Stimulated activated CD4-positive, alpha-beta T cell treated with anti-CD3 and anti-CD28 coated beads, TNF-alpha, amount 100 ng/mL, for 48 hours (primary cell): ENCODE measurements around the gene DLGAP4.

Experiments used
- DNase-seq, 3 donors: peaks; one replicate each; pipeline ENCODE4 v3.0.0-alpha.2; 2020; ENCODE audit warnings: low read depth in 3 of 3

Gene DLGAP4

GRCh38 chr20:36353740-36354139 lies 47.6 kb downstream of the DLGAP4 start:
- no peak for DNase-seq

GRCh38 chr20:36355469-36356171 lies 49.5 kb downstream of the DLGAP4 start:
- DNase-seq, result no peak

GRCh38 chr20:36359668-36360406 lies 53.7 kb downstream of the DLGAP4 start:
- no peak for DNase-seq

DNA sequence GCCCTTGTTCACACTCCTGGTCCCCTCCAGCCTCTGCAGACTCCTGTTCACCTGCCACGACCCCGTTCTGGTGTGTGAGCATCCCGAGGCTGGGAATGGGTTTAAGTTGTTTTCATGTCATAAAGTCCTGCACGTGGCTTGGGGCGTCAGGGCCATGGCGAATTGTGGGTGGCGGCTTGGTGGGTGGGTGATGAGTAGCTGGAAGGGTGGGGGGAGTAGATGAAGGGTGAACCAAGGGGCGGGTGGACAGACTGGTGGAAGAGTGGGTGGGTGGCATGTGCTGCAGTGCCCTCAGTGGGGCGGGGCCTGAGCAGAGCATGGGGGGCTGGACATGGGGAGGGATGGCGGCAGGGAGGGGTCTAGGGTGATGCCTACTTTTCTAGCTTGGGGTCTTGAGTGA lies 54.3 kb downstream of the DLGAP4 start:
- no peak for DNase-seq

DNA sequence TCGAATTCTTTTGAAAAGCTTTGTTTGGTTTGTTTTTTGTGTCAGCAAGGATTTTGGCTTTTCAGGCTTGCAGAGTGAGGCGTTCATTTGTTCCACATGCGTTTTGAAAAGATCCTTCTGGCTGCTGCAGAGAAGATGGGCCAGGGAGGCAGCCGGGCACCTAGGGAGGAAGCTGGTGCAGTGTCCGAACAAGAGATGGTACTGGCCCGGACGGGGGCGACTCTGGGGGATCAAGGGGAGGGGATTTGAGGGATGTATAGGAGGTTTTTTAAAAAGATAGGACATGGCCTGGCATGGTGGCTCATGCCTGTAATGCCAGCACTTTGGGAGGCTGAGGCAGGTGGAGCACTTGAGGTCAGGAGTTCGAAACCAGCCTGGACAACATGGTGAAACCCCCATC lies 55.3 kb downstream of the DLGAP4 start:
- no peak for DNase-seq

GRCh38 chr20:36362261-36362660 lies 56.1 kb downstream of the DLGAP4 start:
- no peak for DNase-seq

- no peak for DNase-seq
Observed at GRCh38 chr20:36362978-36363713, 57.0 kb downstream of the DLGAP4 start.

DNA sequence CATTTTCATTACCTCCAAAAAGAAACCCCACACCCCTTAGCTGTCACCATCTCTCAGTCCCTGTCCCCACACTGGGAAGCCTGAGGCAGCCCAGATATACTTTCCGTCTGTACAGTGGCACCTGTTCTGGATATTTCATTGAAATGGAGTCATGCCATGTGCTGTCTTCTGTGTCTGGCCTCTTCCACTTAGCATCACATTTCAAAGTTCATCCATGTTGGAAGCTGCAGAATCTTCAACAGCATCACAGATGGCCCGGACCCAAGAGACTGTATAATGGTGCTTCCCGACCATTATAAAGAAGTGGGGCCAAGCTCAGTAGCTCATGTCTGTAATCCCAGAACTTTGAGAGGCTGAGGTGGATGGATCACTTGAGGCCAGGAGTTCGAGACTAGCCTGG lies 58.4 kb downstream of the DLGAP4 start:
- DNase-seq, result no peak

GRCh38 chr20:36366623-36367369 lies 60.7 kb downstream of the DLGAP4 start:
- no peak for DNase-seq

DNA sequence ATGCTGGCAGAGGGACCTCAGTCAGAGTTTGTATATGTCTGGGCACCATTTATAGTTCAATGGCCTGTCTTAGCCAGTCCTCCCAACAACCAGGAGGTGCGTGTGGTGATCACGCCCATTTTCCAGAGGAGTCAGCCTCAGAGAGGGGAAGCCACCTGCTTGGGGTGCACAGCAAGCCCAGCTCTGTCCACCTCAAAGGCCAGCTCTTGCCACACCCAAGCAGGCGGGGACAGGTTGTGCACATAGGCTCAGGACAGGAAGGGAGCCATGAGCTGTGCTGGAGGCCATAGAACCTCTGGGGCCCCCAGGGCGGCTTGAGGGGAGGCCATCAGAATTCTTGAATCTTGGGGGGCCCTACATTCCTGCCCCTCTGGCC lies 61.2 kb downstream of the DLGAP4 start:
- DNase-seq, result no peak

DNA sequence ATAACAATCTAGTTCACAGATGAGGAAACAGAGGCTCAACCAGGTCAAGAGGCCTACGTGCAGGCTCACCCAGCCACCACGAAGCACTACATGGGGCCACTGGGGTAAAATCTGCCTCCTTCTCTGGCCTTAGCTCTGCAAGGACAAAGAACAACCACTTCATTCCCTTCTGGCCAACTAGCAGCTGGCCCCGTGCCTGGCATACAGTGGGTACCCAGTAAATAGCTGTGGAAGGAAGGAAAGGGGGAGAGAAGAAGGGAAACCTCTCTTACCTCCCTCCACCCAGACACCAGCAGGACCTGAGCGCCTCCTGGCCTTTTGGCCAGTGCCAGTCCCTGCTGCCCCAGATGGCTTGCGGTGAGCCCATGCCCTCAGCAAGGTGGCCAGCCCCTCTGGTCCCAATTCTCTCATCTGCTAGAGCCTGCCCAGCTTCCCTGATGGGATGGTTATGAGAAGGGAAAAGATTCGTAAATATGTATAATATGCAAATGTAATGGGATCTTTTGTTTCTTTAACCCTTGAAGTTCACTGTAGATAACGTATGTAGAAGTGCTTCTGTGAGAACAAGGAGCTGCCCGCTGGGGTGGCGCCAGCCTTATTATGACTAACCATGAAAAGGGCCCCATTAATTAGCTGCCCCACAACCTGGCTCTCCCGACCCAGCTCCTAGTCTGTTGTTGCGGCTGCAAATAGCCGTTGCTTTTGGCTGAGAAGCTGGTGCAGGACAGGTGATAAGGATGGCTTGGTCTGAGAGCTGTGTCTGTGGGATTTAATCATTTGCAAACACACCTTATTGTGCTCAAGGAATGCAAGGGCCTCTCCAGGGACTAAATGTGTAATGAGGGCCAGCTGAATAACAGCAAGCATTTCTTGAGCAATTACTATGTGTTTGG lies 62.0 kb downstream of the DLGAP4 start:
- no peak for DNase-seq

DNA sequence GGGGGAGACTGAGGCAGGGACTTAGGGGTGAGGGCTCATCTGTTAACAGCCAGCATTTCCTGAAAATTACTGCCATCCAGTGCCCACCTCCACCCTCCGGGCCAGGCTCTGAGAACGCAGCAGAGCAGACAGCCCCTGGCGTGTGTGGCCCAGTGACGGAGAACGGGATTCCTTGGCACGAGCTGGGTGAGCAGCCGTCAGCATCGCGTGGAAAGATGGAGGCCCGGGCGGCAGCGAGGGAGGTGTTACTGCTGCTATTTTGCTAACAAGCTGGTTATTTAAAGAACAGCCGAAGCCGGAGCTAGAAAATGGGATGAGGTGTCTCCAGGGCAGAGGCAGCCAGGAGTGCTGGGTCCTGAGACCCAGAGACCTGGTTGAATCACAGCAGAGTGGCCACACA lies 62.7 kb downstream of the DLGAP4 start:
- no peak for DNase-seq

DNA sequence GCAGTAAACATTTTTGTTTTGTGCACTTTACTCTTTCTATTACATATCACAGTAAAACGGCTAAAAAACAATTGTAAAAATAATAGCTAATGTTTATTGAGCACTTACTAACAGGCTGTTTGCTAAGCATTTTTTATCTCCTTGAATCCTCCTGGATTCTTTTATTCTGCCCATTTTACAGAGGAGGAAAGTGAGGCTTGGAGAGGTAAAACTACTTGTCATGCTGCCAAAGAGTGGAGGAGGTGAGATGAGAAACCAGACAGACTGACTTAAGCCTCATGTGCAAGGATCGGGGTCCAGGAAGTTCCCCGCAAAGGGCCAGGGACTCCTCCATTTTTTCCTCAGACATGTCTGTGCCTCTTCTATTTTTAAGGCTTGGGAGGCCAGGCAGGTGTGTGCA lies 63.6 kb downstream of the DLGAP4 start:
- no peak for DNase-seq

GRCh38 chr20:36370991-36371790 lies 65.1 kb downstream of the DLGAP4 start:
- DNase-seq, result no peak

GRCh38 chr20:36372666-36373065 lies 66.5 kb downstream of the DLGAP4 start:
- DNase-seq, result no peak

- no peak for DNase-seq
Observed at GRCh38 chr20:36373089-36373488, 67.0 kb downstream of the DLGAP4 start.

DNA sequence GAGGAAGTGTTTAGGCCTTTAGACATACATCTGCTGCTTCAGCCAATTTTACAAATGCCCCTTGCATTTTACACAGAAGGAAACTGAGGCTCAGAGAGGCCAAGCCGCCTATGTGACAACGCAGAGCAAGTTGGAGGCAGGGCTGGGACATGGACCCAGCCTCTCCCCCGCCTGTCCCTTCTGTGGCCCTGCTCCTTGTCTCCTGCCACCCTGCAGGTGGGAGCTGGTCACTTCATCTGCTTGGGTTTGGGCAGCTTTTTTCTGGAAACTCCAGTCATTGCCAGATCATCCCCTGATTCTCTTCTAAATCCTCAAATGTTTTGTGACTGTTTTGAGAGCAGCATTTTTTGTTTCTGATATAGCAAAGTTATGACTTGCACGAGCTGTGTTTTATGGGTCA lies 68.9 kb downstream of the DLGAP4 start:
- no peak for DNase-seq

DNA sequence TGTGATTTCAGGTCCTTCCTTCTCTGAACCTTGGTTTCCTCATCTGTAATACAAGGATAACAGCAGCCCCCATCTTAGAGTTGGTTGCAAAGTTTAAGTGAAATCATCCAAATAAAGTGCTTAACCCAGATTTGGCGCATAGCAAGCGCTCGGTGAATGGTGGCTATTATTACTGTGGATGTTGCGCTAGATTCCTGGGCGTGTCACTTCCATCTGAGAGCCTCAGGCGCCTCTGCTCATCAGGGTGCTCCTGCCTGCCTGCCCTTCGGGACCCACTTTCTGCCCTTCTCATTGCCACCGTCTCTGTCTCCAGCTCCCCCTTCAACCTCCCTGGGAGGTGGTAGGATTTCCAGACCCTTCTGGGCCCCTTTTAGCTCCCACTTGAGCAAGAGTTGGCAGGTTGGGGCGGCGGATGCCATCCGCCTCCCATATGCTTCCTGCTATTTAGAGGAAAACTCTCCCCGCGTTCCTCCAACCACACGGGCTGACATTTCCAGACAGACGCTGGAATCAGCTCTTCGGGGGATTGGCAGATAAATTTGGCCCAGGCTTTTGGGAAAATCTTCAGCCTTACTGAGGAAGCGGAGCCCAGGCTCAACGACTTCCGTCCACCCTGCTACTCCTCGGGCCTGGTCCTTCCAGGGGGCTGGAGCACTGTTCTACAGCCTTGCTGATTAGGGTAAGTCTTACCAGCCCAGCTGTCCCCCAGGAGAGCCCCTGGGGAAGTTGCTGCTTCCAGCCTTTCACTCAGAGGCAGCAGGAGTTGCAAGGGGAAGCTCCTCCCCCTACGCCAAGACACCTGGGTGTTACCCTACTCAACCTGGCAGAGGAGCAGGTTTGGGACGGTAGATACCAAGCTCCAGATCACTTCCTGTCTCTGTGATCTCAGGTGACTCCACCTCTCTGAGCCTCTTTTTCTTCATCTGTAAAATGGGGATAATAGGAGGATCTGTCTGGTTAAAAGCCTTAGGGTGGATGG lies 71.5 kb downstream of the DLGAP4 start:
- DNase-seq, result no peak

- DNase-seq, result no peak
Observed at GRCh38 chr20:36378686-36379085, 72.5 kb downstream of the DLGAP4 start.
